DOHH2 (cell line): ENCODE results near the gene PRKD2.

Experiments
- H3F3A ChIP-seq: fragments of 200-600 bp; sonication (generic), shearing (Covaris generic); 2 replicates; pipeline ENCODE4 v1.6.0; 2016; ENCODE audit warnings: antibody characterized with exemption, mild to moderate bottlenecking; ENCODE audit not compliant: control insufficient read depth, insufficient read depth
- H3K27ac ChIP-seq: fragments of 200-600 bp; sonication (generic); 2 replicates; pipeline ENCODE4 v1.5.1; 2014; ENCODE audit warnings: low read depth, mild to moderate bottlenecking, low read length, moderate library complexity
- H3K27me3 ChIP-seq: fragments of 200-600 bp; sonication (generic); 2 replicates; pipeline ENCODE4 v1.6.1; 2014; ENCODE audit warnings: mild to moderate bottlenecking, low read length, mixed read lengths; ENCODE audit not compliant: control insufficient read depth
- H3K36me3 ChIP-seq: fragments of 200-600 bp; sonication (generic); 2 replicates; pipeline ENCODE4 v1.6.1; 2014; ENCODE audit warnings: mild to moderate bottlenecking, low read length, moderate library complexity, mixed read lengths; ENCODE audit not compliant: control insufficient read depth
- H3K4me1 ChIP-seq: fragments of 200-600 bp; sonication (generic); 2 replicates; pipeline ENCODE4 v1.6.1; 2014; ENCODE audit warnings: mild to moderate bottlenecking, low read length, mixed read lengths; ENCODE audit not compliant: control insufficient read depth
- H3K4me2 ChIP-seq: fragments of 200-600 bp; sonication (generic); 2 replicates; pipeline ENCODE4 v1.6.0; 2014; ENCODE audit warnings: mild to moderate bottlenecking, low read length, moderate library complexity
- H3K4me3 ChIP-seq: fragments of 200-600 bp; sonication (generic); 2 replicates; pipeline ENCODE4 v1.5.1; 2014; ENCODE audit warnings: mild to moderate bottlenecking, low read length, mixed read lengths
- H3K79me2 ChIP-seq: fragments of 200-600 bp; sonication (generic); 2 replicates; pipeline ENCODE4 v1.6.1; 2014; ENCODE audit warnings: mild to moderate bottlenecking, low read length, mixed read lengths; ENCODE audit not compliant: control insufficient read depth
- H3K9me2 ChIP-seq: fragments of 200-600 bp; sonication (generic); replicated peaks from 2 replicates; pipeline ENCODE4 v1.6.1; 2014; ENCODE audit warnings: mild to moderate bottlenecking, low read length, mixed read lengths; ENCODE audit not compliant: control insufficient read depth
- H3K9me3 ChIP-seq: fragments of 200-600 bp; sonication (generic); 2 replicates; pipeline ENCODE4 v1.6.1; 2014; ENCODE audit warnings: antibody characterized with exemption, low read length, mixed read lengths; ENCODE audit not compliant: control insufficient read depth, insufficient read depth
- H4K20me1 ChIP-seq: fragments of 200-600 bp; sonication (generic); 2 replicates; pipeline ENCODE4 v1.6.0; 2014; ENCODE audit warnings: low read depth, mild to moderate bottlenecking, antibody characterized with exemption, low read length, moderate library complexity; ENCODE audit not compliant: control insufficient read depth, insufficient read depth
- EZH2phosphoT487 ChIP-seq: fragments of 200-600 bp; sonication (generic); IDR thresholded peaks from 2 replicates; pipeline ENCODE4 v1.6.1; 2017; ENCODE audit warnings: borderline replicate concordance, mild to moderate bottlenecking, antibody characterized with exemption, low read length, moderate library complexity, mixed read lengths
- TF ChIP-seq, protein P1 (sequence below): fragments of 200-600 bp; sonication (generic); IDR thresholded peaks from one replicate; pipeline ENCODE4 v1.5.1; 2014; ENCODE audit warnings: antibody characterized with exemption, mild to moderate bottlenecking, low read depth, low read length; ENCODE audit not compliant: poor library complexity, severe bottlenecking

The PRKD2 gene

GRCh38 chr19:46722421-46723022 is 5.6 kb upstream of the PRKD2 start:
- no peak overlapping the region for H3K4me3 ChIP-seq
- H3K9me3 ChIP-seq: no peaks in the 10 kb centered on the region
- H3K79me2 ChIP-seq: peaks cover 6% of the 10 kb centered on the region
- peak overlapping the region; percentile 17 for H3K27ac ChIP-seq
- no peaks in the 10 kb centered on the region for H3K9me2 ChIP-seq
- no peaks in the 10 kb centered on the region for H3K27me3 ChIP-seq
- H3K4me2 ChIP-seq: peak overlapping the region; percentile 0; the same call in 1 of the 2 replicates
- H3K36me3 ChIP-seq: peaks cover 95% of the 10 kb centered on the region
- TF ChIP-seq, protein P1, sequence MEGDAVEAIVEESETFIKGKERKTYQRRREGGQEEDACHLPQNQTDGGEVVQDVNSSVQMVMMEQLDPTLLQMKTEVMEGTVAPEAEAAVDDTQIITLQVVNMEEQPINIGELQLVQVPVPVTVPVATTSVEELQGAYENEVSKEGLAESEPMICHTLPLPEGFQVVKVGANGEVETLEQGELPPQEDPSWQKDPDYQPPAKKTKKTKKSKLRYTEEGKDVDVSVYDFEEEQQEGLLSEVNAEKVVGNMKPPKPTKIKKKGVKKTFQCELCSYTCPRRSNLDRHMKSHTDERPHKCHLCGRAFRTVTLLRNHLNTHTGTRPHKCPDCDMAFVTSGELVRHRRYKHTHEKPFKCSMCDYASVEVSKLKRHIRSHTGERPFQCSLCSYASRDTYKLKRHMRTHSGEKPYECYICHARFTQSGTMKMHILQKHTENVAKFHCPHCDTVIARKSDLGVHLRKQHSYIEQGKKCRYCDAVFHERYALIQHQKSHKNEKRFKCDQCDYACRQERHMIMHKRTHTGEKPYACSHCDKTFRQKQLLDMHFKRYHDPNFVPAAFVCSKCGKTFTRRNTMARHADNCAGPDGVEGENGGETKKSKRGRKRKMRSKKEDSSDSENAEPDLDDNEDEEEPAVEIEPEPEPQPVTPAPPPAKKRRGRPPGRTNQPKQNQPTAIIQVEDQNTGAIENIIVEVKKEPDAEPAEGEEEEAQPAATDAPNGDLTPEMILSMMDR: no peak
- no peak for TF ChIP-seq EZH2phosphoT487
- no peaks in the 10 kb centered on the region for H4K20me1 ChIP-seq
- peaks cover 60% of the 10 kb centered on the region for H3K4me1 ChIP-seq
- peaks cover 18% of the 10 kb centered on the region for H3F3A ChIP-seq

- H3K27ac ChIP-seq: peak overlapping the region; percentile 17; the same call in 1 of the 2 replicates
- H3K36me3 ChIP-seq: peaks cover 93% of the 10 kb centered on the region
- no peaks in the 10 kb centered on the region for H4K20me1 ChIP-seq
- H3K4me1 ChIP-seq: peaks cover 63% of the 10 kb centered on the region
- no peaks in the 10 kb centered on the region for H3K27me3 ChIP-seq
- H3K4me2 ChIP-seq: 0 out of 2 replicates have a peak overlapping the region, but pooled peaks have one; percentile 0
- no peak overlapping the region for H3K4me3 ChIP-seq
- TF ChIP-seq, protein P1: no peak
- no peak for TF ChIP-seq EZH2phosphoT487
- no peaks in the 10 kb centered on the region for H3K9me3 ChIP-seq
- H3F3A ChIP-seq: peaks cover 19% of the 10 kb centered on the region
- H3K9me2 ChIP-seq: no peaks in the 10 kb centered on the region
- peaks cover 3% of the 10 kb centered on the region; the same call in 1 of the 2 replicates for H3K79me2 ChIP-seq
These were observed 5.1 kb upstream of the PRKD2 start for GRCh38 chr19:46722004-46722380.

DNA sequence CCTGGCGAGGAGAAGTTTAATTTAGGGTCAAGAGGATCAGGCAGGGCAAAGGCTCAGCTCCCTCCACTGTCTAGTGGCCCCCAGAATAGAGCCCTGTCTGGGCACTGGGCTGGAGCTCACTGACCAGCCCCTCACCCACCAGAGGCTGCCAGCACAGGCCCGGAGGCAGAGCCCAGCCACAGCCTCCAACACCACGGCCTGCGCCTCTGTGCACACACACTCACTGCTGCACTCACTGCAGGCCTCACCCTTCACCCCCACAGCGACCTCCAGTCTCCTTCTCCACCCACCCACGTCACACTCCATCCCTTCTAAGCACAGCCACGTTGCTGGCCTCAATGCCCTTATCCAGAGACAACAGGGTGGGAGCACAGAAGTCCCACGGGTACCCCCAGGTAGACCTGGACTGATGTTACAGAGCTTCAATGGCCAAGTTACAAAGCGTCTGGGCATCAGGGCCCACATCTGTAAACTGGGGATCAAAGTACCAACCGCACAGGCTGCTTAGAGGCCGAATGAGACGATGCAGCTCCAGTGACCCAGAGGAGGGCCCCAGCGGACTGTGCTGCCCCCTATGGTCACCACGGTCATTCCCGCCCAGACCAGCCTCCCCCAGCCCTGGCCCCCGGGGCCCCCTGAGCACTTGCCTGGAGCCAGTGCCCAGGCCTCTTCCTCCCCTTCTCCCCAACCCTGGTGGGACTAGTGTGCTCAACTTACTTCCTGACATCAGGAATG is 4.5 kb upstream of the PRKD2 start:
- H3K9me3 ChIP-seq: no peaks in the 10 kb centered on the region
- no peaks in the 10 kb centered on the region for H4K20me1 ChIP-seq
- H3K4me2 ChIP-seq: no peak overlapping the region
- TF ChIP-seq EZH2phosphoT487: no peak
- TF ChIP-seq, protein P1: peak; percentile 27
- peaks cover 19% of the 10 kb centered on the region for H3F3A ChIP-seq
- H3K36me3 ChIP-seq: peaks cover 91% of the 10 kb centered on the region
- H3K27ac ChIP-seq: peak overlapping the region; percentile 13; the same call in 1 of the 2 replicates
- H3K27me3 ChIP-seq: no peaks in the 10 kb centered on the region
- peaks cover 8% of the 10 kb centered on the region for H3K79me2 ChIP-seq
- peaks cover 63% of the 10 kb centered on the region for H3K4me1 ChIP-seq
- no peaks in the 10 kb centered on the region for H3K9me2 ChIP-seq
- H3K4me3 ChIP-seq: no peak overlapping the region
